PC-9 (cell line): ENCODE measurements around the gene COA6. TPM values are rescaled to one million over a fixed set of nuclear protein-coding genes. Genes with fewer than 3 reads are reported as not detected.

Source experiments
- BruUV-seq: library from RNA; stranded (reverse); fragments of 400-500 nt; replicated peaks from 2 replicates; lab custom pipeline; 2021; lab: Mats Ljungman, UMichigan
- CTCF ChIA-PET: fragments of 300-600 bp; sonication (Branson Sonifier 250); formaldehyde crosslinking; loops from one replicate; lab custom pipeline; 2022; ENCODE audit warnings: antibody characterized with exemption; lab: Charles Lee
- POLR2A ChIA-PET: fragments of 300-600 bp; sonication (Branson Sonifier 250); formaldehyde crosslinking; loops from one replicate; lab custom pipeline; 2022; ENCODE audit warnings: antibody characterized with exemption; ENCODE audit not compliant: unreplicated experiment; lab: Charles Lee
- DNase-seq, 2 experiments: peaks; one replicate each; pipeline versions ENCODE4 v3.0.0 to v3.0.0-alpha.2; 2015 to 2022; ENCODE audit warnings: mixed read lengths in 1 of 2
- H2AFZ ChIP-seq: fragments of 200-600 bp; sonication (generic); 2 replicates; pipeline ENCODE4 v1.8.1; 2017; ENCODE audit warnings: antibody characterized with exemption
- H3F3A ChIP-seq: fragments of 200-600 bp; sonication (generic); 2 replicates; pipeline ENCODE4 v1.8.1; 2017; ENCODE audit warnings: antibody characterized with exemption, mild to moderate bottlenecking, low read depth; ENCODE audit not compliant: insufficient read depth
- H3K27ac ChIP-seq: fragments of 200-600 bp; sonication (generic); 2 replicates; pipeline ENCODE4 v1.6.1; 2016; ENCODE audit warnings: mixed run types
- H3K27me3 ChIP-seq: fragments of 200-600 bp; sonication (generic); 2 replicates; pipeline ENCODE4 v1.6.1; 2016; ENCODE audit warnings: low read depth, mixed run types; ENCODE audit not compliant: insufficient read depth
- H3K36me3 ChIP-seq: fragments of 200-600 bp; sonication (generic); 2 replicates; pipeline ENCODE4 v1.6.1; 2016; ENCODE audit warnings: low read depth, mixed run types
- H3K4me1 ChIP-seq: fragments of 200-600 bp; sonication (generic); replicated peaks from 2 replicates; pipeline ENCODE4 v1.6.1; 2016; ENCODE audit warnings: mixed run types; ENCODE audit not compliant: insufficient read depth
- H3K4me2 ChIP-seq: fragments of 200-600 bp; sonication (generic); 2 replicates; pipeline ENCODE4 v1.6.1; 2017; ENCODE audit warnings: mixed run types
- H3K4me3 ChIP-seq: fragments of 200-600 bp; sonication (generic); 2 replicates; pipeline ENCODE4 v1.6.1; 2016; ENCODE audit warnings: mixed run types
- H3K79me2 ChIP-seq: fragments of 200-600 bp; sonication (generic); 2 replicates; pipeline ENCODE4 v1.6.1; 2017; ENCODE audit warnings: low read depth, mixed run types
- H3K9me2 ChIP-seq: fragments of 200-600 bp; sonication (generic); 2 replicates; pipeline ENCODE4 v1.8.1; 2017; ENCODE audit warnings: mild to moderate bottlenecking; ENCODE audit not compliant: insufficient read depth
- H3K9me3 ChIP-seq: fragments of 200-600 bp; sonication (generic); 2 replicates; pipeline ENCODE4 v1.8.1; 2016; ENCODE audit warnings: low read depth; ENCODE audit not compliant: insufficient read depth
- H4K20me1 ChIP-seq: fragments of 200-600 bp; sonication (generic); 2 replicates; pipeline ENCODE4 v1.8.1; 2017; ENCODE audit not compliant: insufficient read depth
- EZH2 ChIP-seq: fragments of 200-600 bp; sonication (generic); IDR thresholded peaks from 2 replicates; pipeline ENCODE4 v1.8.0; 2017; ENCODE audit warnings: antibody characterized with exemption, low read depth
- intact Hi-C: fragments of 100-400 bp; cut with micrococcal nuclease; formaldehyde crosslinking; loops from one replicate; pipeline ENCODE4 v1.10.0; 2022; ENCODE audit not compliant: unreplicated experiment
- total RNA-seq: library from RNA; stranded (reverse); gene quantifications from 2 replicates; pipeline ENCODE4 v1.2.3, GENCODE V29; 2021
- TF ChIP-seq, protein P1 (sequence below): fragments of 200-600 bp; sonication (generic); conservative IDR thresholded peaks from 2 replicates; pipeline ENCODE4 v1.6.1; 2017; ENCODE audit warnings: mixed run types, antibody characterized with exemption, mild to moderate bottlenecking, moderate library complexity

Gene COA6
- total RNA-seq, 1 experiment from 2014 or later: 73.8 TPM

DNA sequence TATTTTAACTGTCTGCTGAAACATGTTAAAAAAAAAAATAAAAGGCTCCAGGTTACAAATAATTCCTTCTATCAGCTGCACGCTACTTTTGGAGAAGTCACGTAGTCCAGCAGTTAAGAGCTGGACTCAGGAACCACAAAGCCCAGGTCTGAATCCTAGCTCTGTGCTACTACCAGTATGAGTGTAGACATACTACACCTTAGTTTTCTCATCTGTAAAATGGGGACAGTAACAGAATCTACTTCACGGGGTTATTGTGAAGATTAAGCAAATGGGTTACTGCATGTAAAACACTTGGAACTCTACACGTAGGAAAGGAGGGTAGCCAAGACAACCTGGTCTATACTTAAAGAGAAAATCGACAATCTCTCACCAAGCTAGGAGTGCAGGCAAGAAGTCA is 57.4 kb downstream of the COA6 start:
- no peak overlapping the region for H2AFZ ChIP-seq
- DNase-seq: no peak
- no peak overlapping the region for H3K4me2 ChIP-seq
- no peaks in the 10 kb centered on the region for H3K9me3 ChIP-seq
- no peaks in the 10 kb centered on the region for H3K4me1 ChIP-seq
- no peaks in the 10 kb centered on the region for H3K9me2 ChIP-seq
- H3K36me3 ChIP-seq: peaks cover 37% of the 10 kb centered on the region
- BruUV-seq: no TSS peak
- no peak overlapping the region for H3K4me3 ChIP-seq
- H3K79me2 ChIP-seq: no peaks in the 10 kb centered on the region
- no peaks in the 10 kb centered on the region for H4K20me1 ChIP-seq
- no peaks in the 10 kb centered on the region for H3K27me3 ChIP-seq
- ChIA-PET CTCF (no interaction called here), POLR2A (no interaction called here)
- no peak overlapping the region for H3K27ac ChIP-seq
- TF ChIP-seq EZH2: no peak
- TF ChIP-seq, protein P1, sequence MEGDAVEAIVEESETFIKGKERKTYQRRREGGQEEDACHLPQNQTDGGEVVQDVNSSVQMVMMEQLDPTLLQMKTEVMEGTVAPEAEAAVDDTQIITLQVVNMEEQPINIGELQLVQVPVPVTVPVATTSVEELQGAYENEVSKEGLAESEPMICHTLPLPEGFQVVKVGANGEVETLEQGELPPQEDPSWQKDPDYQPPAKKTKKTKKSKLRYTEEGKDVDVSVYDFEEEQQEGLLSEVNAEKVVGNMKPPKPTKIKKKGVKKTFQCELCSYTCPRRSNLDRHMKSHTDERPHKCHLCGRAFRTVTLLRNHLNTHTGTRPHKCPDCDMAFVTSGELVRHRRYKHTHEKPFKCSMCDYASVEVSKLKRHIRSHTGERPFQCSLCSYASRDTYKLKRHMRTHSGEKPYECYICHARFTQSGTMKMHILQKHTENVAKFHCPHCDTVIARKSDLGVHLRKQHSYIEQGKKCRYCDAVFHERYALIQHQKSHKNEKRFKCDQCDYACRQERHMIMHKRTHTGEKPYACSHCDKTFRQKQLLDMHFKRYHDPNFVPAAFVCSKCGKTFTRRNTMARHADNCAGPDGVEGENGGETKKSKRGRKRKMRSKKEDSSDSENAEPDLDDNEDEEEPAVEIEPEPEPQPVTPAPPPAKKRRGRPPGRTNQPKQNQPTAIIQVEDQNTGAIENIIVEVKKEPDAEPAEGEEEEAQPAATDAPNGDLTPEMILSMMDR: no peak
- no peaks in the 10 kb centered on the region; the same call in 1 of the 2 replicates for H3F3A ChIP-seq
- intact Hi-C loops: no loop called here

DNA sequence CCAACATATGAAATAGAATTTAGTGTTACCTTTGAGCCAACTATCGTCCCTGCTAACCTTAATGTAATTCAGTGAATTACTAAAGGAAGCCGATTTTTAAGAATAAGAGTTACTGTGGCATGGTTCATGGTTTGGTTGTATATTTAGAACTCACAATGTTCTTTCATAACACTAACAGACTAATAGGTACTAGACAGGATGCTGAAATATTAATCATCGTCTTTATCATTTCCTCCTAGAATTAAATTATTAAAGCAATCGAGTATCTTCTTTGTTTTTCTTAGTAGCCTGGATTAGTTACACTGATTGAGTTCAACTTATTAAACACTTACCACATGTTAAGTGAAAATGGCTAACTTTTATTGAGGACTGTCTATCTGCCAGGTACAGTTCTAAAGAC is 58.0 kb downstream of the COA6 start:
- no peak overlapping the region for H2AFZ ChIP-seq
- ChIA-PET POLR2A (no interaction called here), CTCF (no interaction called here)
- H3K4me1 ChIP-seq: no peaks in the 10 kb centered on the region
- peaks cover 37% of the 10 kb centered on the region for H3K36me3 ChIP-seq
- H3F3A ChIP-seq: no peaks in the 10 kb centered on the region; the same call in 1 of the 2 replicates
- H3K79me2 ChIP-seq: no peaks in the 10 kb centered on the region
- TF ChIP-seq EZH2: no peak
- TF ChIP-seq, protein P1: no peak
- intact Hi-C loops: no loop called here
- no peak overlapping the region for H3K4me2 ChIP-seq
- H3K9me2 ChIP-seq: no peaks in the 10 kb centered on the region
- H3K27me3 ChIP-seq: no peaks in the 10 kb centered on the region
- no peaks in the 10 kb centered on the region for H4K20me1 ChIP-seq
- no peak overlapping the region for H3K27ac ChIP-seq
- no peaks in the 10 kb centered on the region for H3K9me3 ChIP-seq
- BruUV-seq: no TSS peak
- H3K4me3 ChIP-seq: no peak overlapping the region
- no peak for DNase-seq

DNA sequence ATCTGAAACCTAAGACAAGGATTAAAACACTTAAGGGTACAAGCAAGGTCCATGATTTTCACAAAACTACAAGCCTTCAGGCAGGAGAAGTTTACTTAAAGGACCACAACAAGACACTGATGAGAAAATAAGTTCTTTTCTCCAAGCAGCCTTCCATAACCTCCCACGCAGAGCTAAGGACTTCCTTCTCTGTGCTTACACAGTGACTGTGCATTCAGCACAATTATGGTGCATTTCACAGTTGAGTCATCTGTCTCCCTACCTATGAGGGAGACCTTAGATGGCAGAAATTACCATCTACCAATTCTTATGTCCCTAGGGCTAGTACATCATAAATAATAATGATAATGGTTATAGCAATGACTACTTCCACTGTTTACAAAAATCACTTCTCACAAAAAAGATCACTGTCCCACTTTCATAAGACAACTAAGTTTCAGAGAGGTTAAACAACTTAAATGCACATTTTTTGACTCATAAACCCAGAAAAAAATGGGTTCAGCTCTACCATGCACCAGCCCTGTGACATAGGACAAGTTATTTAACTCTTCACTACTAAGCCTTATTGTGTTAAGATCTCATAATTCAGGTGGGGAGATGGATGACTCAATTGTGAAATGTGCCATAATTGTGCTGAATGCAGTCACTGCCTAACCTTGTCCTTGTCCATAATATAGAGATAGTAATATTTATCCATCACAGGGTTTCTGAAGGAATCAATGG is 60.5 kb downstream of the COA6 start:
- Histone ChIP-seq H3K27ac (no peak overlapping the region), H3K4me1 (no peaks in the 10 kb centered on the region), H3K4me2 (no peak overlapping the region), H3K4me3 (no peak overlapping the region), H3K79me2 (no peaks in the 10 kb centered on the region), H4K20me1 (no peaks in the 10 kb centered on the region), H3K9me2 (no peaks in the 10 kb centered on the region), H3K36me3 (peaks cover 26% of the 10 kb centered on the region), H3F3A (no peaks in the 10 kb centered on the region; the same call in 1 of the 2 replicates), H3K27me3 (no peaks in the 10 kb centered on the region), H2AFZ (no peak overlapping the region), H3K9me3 (no peaks in the 10 kb centered on the region)
- DNase-seq: peak in 1 of 2 experiments; percentile 50
- intact Hi-C loops: no loop called here
- TF ChIP-seq EZH2: no peak
- TF ChIP-seq, protein P1: no peak
- POLR2A ChIA-PET: no interaction called here
- no TSS peak for BruUV-seq
- CTCF ChIA-PET: no interaction called here

Other genes starting within 250 kb of the COA6 start
- 47.3 and 61.1 TPM in 2 replicates for gene TARBP1, start 105.7 kb downstream of the COA6 start, total RNA-seq
- 80.7 and 122 TPM in 2 replicates for gene IRF2BP2, start 236.7 kb downstream of the COA6 start, total RNA-seq